ENCODE data around the gene CTSF.

CTSF gene

DNA sequence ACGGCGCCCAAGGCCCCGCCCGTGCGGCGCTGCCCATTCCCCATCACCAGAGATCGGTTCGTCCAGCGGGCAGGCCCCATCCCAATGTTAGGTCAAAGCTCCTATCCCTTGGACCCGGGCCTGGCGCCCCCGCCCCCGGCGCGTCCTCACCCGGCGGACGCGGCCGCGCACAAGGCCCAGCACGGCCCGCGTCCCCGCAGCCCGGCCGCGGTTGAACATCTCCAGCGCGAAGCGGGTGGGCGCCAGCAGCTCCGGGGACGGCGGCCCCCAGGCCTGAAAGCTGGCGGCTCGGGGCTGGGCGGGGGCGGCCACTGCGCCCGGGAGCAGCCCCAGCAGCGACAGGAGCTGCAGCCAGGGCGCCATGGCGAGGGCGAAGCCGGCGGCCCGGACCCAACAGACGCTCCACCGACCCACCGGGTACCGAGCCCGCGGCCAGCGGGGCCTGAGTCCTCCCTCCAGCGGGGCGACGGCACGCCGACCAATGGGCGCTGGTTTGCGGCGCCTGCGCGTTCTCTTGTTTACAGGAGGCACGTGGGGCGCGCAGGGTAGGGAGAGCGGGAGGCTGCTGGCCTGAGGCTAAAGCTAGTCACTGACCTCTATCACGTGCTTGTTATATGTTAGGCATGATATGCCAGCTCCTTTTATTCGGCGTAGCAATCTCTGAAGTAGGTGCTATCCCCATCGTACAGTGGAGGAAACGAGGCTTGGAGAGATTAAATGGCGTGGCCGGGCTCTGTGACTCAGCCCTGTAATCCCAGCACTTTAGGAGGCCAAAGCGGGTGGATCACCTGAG is at the start of gene CTSF:
CTSF (minus strand) TSS at position 483 of the 793 bp plus-strand sequence; CDS start at position 363, 120 bp downstream.
- no peak for TF ChIP-seq CTCF (IDR thresholded peaks at IDR 0.05; ENCODE audit: extremely low read depth, insufficient read depth, missing control alignments)
- in situ Hi-C loops (cut with MboI; ENCODE audit: low pct_unique_long_range_greater_than_20kb, low sequenced_read_pairs, unreplicated experiment), result loop anchor here (25.0 kb wide), 1 partner anchor 269 kb away; the partner anchor contains the start of gene RCE1
- DNase-seq (ENCODE audit: low spot score), result peak; percentile 91

DNA sequence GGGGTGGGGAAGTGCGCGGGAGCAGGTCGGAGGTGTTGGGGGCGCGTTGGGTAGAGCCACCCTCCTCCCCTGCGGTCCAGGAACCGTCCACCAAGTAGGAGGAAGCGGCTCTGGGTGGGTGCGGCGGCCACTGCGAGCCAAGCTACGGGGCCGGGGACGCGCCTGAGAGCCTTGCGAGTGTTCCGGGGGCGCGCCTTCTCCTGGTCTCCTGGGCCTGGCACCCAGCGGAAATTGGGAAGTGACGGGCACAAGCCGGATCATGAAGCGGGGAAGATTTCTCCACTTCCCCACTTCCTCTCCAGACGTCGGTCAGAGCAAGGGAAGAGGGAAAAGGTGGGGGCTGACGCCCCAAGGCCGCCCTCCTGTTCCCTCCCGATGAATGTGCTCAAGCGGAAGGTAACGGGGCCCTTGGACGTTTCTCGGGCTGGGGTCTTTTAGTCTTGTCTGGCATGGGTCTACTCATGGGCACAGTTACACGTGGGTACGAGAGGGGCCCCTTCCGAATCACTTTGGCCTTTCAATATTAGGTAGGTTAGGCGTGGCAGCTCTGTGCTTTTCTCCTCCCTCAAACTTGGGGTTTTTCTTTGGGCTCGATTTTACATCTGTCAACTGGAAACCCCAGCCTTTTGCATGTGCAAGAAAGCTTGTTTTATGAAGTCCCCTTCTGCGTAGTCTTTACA is 48.9 kb upstream of the CTSF start:
- TF ChIP-seq CTCF (IDR thresholded peaks at IDR 0.05; ENCODE audit: extremely low read depth, insufficient read depth, missing control alignments), result no peak

GRCh38 chr11:66616379-66617154 is 48.2 kb upstream of the CTSF start, which contains the start of gene RBM14:
Gene RBM14 (plus strand): TSS chr11:66616630. CDS start chr11:66616721, 91 bp downstream.
- in situ Hi-C loops (cut with MboI; ENCODE audit: low pct_unique_long_range_greater_than_20kb, low sequenced_read_pairs, unreplicated experiment), result no loop called here
- DNase-seq (ENCODE audit: low spot score), result peak; percentile 99
- no peak for TF ChIP-seq CTCF (IDR thresholded peaks at IDR 0.05; ENCODE audit: extremely low read depth, insufficient read depth, missing control alignments)

More for the DNA sequence above, 48.9 kb upstream of the CTSF start:
- in situ Hi-C loops (cut with MboI; ENCODE audit: low pct_unique_long_range_greater_than_20kb, low sequenced_read_pairs, unreplicated experiment), result no loop called here
- no peak for DNase-seq (ENCODE audit: low spot score)

DNA sequence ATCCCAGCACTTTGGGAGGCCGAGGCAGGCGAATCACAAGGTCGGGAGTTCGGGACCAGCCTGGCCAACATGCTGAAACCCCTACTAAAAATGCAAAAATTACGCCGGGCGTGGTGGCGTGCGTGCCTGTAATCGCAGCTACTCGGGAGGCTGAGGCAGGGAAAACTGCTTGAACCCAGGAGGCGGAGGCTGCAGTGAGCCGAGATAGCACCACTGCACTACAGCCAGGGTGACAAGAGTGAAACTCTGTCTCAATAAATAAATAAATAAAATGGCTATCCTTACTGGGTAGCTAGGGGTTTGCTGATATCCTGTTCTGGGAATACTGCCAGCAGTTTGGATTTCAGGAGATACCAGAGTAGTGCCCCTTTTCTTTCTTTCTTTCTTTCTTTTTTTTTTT is 45.7 kb upstream of the CTSF start:
- no peak for TF ChIP-seq CTCF (IDR thresholded peaks at IDR 0.05; ENCODE audit: extremely low read depth, insufficient read depth, missing control alignments)
- DNase-seq (ENCODE audit: low spot score), result no peak
- in situ Hi-C loops (cut with MboI; ENCODE audit: low pct_unique_long_range_greater_than_20kb, low sequenced_read_pairs, unreplicated experiment), result no loop called here

GRCh38 chr11:66612458-66612857 is 44.1 kb upstream of the CTSF start:
- no peak for DNase-seq (ENCODE audit: low spot score)
- TF ChIP-seq CTCF (IDR thresholded peaks at IDR 0.05; ENCODE audit: extremely low read depth, insufficient read depth, missing control alignments), result no peak
- in situ Hi-C loops (cut with MboI; ENCODE audit: low pct_unique_long_range_greater_than_20kb, low sequenced_read_pairs, unreplicated experiment), result no loop called here

Data from GM13977 (cell line).